Subcutaneous abdominal adipose tissue (tissue), 5 donors: ENCODE measurements around the gene EFR3B.

Source experiments
- H3K27ac ChIP-seq: one replicate; pipeline ENCODE4 v1.7.0; 2013; ENCODE audit warnings: low read depth, mild to moderate bottlenecking, inconsistent platforms, low read length, moderate library complexity
- H3K27me3 ChIP-seq, 5 donors: one replicate each; pipeline ENCODE4 v1.7.0; 2013; ENCODE audit warnings: low read length in 5 of 5, inconsistent platforms in 1 of 5; ENCODE audit not compliant: control insufficient read depth in 5 of 5, insufficient read depth in 4 of 5
- H3K36me3 ChIP-seq, 5 donors: one replicate each; pipeline ENCODE4 v1.7.0; 2013; ENCODE audit warnings: low read length in 5 of 5; ENCODE audit not compliant: control insufficient read depth in 5 of 5, insufficient read depth in 5 of 5
- H3K4me1 ChIP-seq, 5 donors: one replicate each; pipeline ENCODE4 v1.7.0; 2013; ENCODE audit warnings: low read length in 5 of 5, mild to moderate bottlenecking in 3 of 5, moderate library complexity in 1 of 5; ENCODE audit not compliant: control insufficient read depth in 5 of 5, insufficient read depth in 5 of 5
- H3K4me3 ChIP-seq, 5 donors: one replicate each; pipeline ENCODE4 v1.7.0; 2013; ENCODE audit warnings: low read length in 5 of 5, low read depth in 1 of 5
- H3K9ac ChIP-seq, 5 donors: one replicate each; pipeline ENCODE4 v1.7.0; 2013; ENCODE audit warnings: low read length in 5 of 5, mild to moderate bottlenecking in 4 of 5, moderate library complexity in 3 of 5
- H3K9me3 ChIP-seq, 5 donors: one replicate each; pipeline ENCODE4 v1.7.0; 2013; ENCODE audit warnings: low read length in 5 of 5; ENCODE audit not compliant: control insufficient read depth in 5 of 5
- donor health status: healthy.
- donor health status: healthy.
- donor health status: healthy.
- donor health status: healthy.
- donor health status: healthy.

Gene EFR3B

DNA sequence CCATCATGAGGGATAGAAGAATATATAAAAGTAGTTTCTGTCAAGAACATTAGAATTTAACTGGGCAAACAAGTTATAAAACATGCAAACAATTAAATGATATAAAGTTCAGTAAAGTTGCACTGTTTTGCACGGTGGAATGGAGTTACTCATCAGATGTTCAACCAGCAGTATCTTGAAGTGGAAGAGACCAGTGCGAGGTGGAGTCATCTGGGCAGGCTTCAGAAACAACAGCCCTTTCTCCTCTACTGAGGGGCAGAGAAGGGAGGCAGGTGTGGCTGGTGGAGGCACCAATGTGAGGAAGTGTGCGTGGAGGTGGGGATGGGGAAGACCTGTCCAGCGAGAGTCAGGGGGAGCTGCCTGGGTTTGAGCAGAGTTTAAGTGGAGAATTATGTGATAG is 7.5 kb downstream of the EFR3B start:
- peaks cover 0 to 4% (median 3%) of the 10 kb centered on the region in 5 donors for H3K27me3 ChIP-seq
- peaks cover 0 to 5% (median 0%) of the 10 kb centered on the region in 5 donors for H3K4me1 ChIP-seq
- no peak overlapping the region for H3K27ac ChIP-seq
- H3K36me3 ChIP-seq: no peaks in the 10 kb centered on the region
- H3K9me3 ChIP-seq: no peaks in the 10 kb centered on the region
- H3K4me3 ChIP-seq: no peak overlapping the region
- H3K9ac ChIP-seq: no peak overlapping the region

GRCh38 chr2:25050128-25050527 is 8.3 kb downstream of the EFR3B start:
- Histone ChIP-seq H3K27ac (no peak overlapping the region), H3K9ac (no peak overlapping the region)

GRCh38 chr2:25053041-25053440 is 11.2 kb downstream of the EFR3B start:
- H3K27me3 ChIP-seq: no peaks in the 10 kb centered on the region
- H3K9ac ChIP-seq: no peak overlapping the region
- H3K27ac ChIP-seq: no peak overlapping the region
- no peaks in the 10 kb centered on the region for H3K9me3 ChIP-seq
- H3K4me1 ChIP-seq: peaks cover 0 to 8% (median 0%) of the 10 kb centered on the region in 5 donors
- H3K4me3 ChIP-seq: no peak overlapping the region
- no peaks in the 10 kb centered on the region for H3K36me3 ChIP-seq

More at GRCh38 chr2:25050128-25050527, 8.3 kb downstream of the EFR3B start:
- H3K9me3 ChIP-seq: no peaks in the 10 kb centered on the region
- H3K27me3 ChIP-seq: peaks cover 0 to under 1% (median 0%) of the 10 kb centered on the region in 5 donors
- peaks cover 0 to 5% (median 0%) of the 10 kb centered on the region in 5 donors for H3K4me1 ChIP-seq
- H3K4me3 ChIP-seq: no peak overlapping the region
- no peaks in the 10 kb centered on the region for H3K36me3 ChIP-seq

- H3K9me3 ChIP-seq: no peaks in the 10 kb centered on the region
- no peak overlapping the region for H3K27ac ChIP-seq
- peaks cover 0 to 8% (median 0%) of the 10 kb centered on the region in 5 donors for H3K4me1 ChIP-seq
- no peak overlapping the region for H3K9ac ChIP-seq
- H3K4me3 ChIP-seq: no peak overlapping the region
- H3K27me3 ChIP-seq: no peaks in the 10 kb centered on the region
- no peaks in the 10 kb centered on the region for H3K36me3 ChIP-seq
These were observed 12.8 kb downstream of the EFR3B start for GRCh38 chr2:25054720-25055119.

GRCh38 chr2:25055376-25055920 is 13.6 kb downstream of the EFR3B start:
- H3K9me3 ChIP-seq: no peaks in the 10 kb centered on the region
- H3K27ac ChIP-seq: no peak overlapping the region

GRCh38 chr2:25056098-25056821 is 14.4 kb downstream of the EFR3B start:
- Histone ChIP-seq H3K9ac (no peak overlapping the region), H3K27ac (no peak overlapping the region), H3K36me3 (no peaks in the 10 kb centered on the region), H3K4me1 (peaks cover 0 to 8% (median 0%) of the 10 kb centered on the region in 5 donors), H3K9me3 (no peaks in the 10 kb centered on the region), H3K4me3 (no peak overlapping the region), H3K27me3 (no peaks in the 10 kb centered on the region)

More at GRCh38 chr2:25055376-25055920, 13.6 kb downstream of the EFR3B start:
- peaks cover 0 to 8% (median 0%) of the 10 kb centered on the region in 5 donors for H3K4me1 ChIP-seq
- H3K36me3 ChIP-seq: no peaks in the 10 kb centered on the region
- no peaks in the 10 kb centered on the region for H3K27me3 ChIP-seq
- no peak overlapping the region for H3K4me3 ChIP-seq
- no peak overlapping the region for H3K9ac ChIP-seq

- Histone ChIP-seq H3K36me3 (no peaks in the 10 kb centered on the region), H3K4me1 (peaks cover 4 to 25% (median 17%) of the 10 kb centered on the region in 5 donors), H3K9ac (peak overlapping the region in 1 of 5 donors; percentile 26), H3K27ac (no peak overlapping the region), H3K27me3 (no peaks in the 10 kb centered on the region), H3K4me3 (no peak overlapping the region), H3K9me3 (peaks cover 0 to 9% (median 7%) of the 10 kb centered on the region in 5 donors)
These were observed 20.6 kb downstream of the EFR3B start for GRCh38 chr2:25062511-25062917.

DNA sequence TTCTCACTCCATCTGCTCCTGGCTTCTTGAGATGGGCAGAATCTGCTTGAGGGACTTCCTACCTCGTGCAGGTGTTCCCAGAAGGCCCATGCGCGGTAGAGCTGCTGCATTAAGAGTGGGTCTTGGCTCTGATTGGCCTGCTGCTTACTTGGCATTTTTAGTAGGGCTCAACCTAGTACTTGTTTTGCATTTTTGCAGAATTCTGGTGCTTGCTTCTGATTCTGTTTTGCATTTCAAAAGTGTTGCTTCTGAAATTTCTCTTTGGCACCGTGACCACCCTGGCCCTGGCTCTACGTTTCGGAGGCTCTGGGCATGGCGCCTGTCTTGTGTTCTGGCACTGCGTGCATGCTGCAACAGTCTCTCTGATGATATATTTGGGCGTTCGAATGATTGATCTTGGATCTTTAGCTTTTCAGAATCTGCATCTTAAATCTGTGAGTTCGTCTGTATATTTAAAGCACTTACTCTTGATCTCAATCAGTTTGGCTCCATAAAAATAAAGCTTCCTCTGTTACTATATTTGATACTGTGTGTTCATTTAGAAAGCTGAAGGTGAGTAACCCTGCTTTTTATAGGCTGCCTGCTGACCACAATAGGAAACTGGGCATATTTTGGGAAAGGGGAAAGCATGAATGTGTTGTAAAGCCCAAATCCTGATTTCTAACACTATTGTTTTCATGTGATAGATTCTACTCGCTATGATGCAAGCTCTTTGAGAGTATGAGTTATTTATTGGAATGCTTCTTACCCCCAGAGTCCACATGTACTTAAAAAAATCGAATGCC is 22.2 kb downstream of the EFR3B start:
- peaks cover 0 to 9% (median 7%) of the 10 kb centered on the region in 5 donors for H3K9me3 ChIP-seq
- H3K36me3 ChIP-seq: no peaks in the 10 kb centered on the region
- no peak overlapping the region for H3K27ac ChIP-seq
- H3K27me3 ChIP-seq: no peaks in the 10 kb centered on the region
- H3K9ac ChIP-seq: peak overlapping the region in 1 of 5 donors; percentile 10
- peaks cover 4 to 25% (median 17%) of the 10 kb centered on the region in 5 donors for H3K4me1 ChIP-seq
- H3K4me3 ChIP-seq: peak overlapping the region in 1 of 5 donors; percentile 25

GRCh38 chr2:25065768-25066167 is 23.9 kb downstream of the EFR3B start:
- H3K27me3 ChIP-seq: no peaks in the 10 kb centered on the region
- H3K4me3 ChIP-seq: no peak overlapping the region
- H3K36me3 ChIP-seq: no peaks in the 10 kb centered on the region
- H3K9me3 ChIP-seq: peaks cover 0 to 9% (median 7%) of the 10 kb centered on the region in 5 donors
- no peak overlapping the region for H3K9ac ChIP-seq
- peaks cover 4 to 25% (median 17%) of the 10 kb centered on the region in 5 donors for H3K4me1 ChIP-seq
- H3K27ac ChIP-seq: no peak overlapping the region

DNA sequence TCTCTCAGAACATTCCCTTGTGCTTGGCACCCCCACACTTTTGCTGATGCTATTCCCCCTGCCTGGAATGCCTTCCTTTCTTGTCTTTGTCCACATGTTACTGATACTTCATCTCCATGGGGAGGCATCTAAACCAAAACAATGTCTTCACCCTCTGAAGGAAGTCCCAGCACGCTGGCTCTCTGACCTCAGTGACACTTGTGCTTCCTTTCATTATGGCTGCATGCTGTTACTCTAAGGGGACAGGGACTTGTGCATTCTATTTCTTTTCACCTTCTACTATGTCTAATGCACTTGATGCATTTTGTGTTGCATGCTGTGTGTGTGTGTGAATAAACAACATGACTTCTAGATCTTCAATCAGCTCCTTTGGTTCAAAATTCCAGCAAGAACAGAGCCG is 24.6 kb downstream of the EFR3B start:
- Histone ChIP-seq H3K4me1 (peaks cover 4 to 25% (median 17%) of the 10 kb centered on the region in 5 donors), H3K9ac (no peak overlapping the region), H3K9me3 (peaks cover 0 to 9% (median 7%) of the 10 kb centered on the region in 5 donors), H3K4me3 (no peak overlapping the region), H3K27ac (no peak overlapping the region), H3K27me3 (no peaks in the 10 kb centered on the region), H3K36me3 (no peaks in the 10 kb centered on the region)
